ENCODE results near the gene DBH. TPM values are rescaled to one million over a fixed set of nuclear protein-coding genes. Genes with fewer than 3 reads are reported as not detected.

Gene DBH
- not detected for total RNA-seq
- long read RNA-seq, result 0 reads

DNA sequence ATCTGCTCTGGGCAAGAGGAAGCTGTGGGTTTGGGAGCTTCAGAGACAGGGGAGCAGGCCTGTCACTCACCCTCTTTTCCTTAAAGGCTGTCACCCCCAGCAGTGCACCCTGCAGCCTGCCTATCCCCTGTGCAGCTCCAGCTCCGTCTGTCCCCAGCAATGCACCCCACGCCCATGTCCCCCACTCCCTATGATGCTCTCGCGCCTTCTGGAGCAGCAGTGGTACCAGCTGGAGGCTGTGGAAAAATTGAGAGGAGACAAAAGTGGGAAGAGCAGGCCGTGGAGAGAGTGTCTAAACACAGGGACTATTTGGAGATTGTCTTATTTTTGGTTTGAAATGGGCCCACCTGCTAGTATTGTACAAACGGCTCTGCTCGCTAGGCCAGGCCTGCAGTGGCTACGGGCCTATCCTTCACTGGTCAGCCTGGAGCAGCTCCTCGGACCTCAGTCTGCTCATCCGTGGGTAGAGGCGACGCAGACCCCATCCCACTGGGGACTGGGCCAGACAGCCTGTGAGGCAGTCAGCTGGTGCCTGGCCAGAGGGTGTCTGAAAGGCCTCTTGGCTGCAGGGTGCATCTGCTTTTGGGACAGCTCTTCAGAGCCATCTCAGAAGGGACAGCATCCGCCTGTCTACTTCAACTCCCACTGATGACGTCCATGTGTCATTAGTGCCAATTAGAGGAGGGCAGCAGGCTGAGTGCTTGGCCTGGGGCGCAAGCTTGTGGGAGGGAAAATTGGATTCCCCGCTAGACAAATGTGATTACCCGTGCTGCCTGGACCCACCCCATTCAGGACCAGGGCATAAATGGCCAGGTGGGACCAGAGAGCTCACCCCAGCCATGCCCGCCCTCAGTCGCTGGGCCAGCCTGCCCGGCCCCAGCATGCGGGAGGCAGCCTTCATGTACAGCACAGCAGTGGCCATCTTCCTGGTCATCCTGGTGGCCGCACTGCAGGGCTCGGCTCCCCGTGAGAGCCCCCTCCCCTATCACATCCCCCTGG, at the start of gene DBH:
TSS of gene DBH (plus strand) at position 831 of the 999 bp plus-strand sequence. CDS start at position 840, 9 bp downstream.
- Histone ChIP-seq H3K4me3 (no peak within 1 kb of the TSS), H3K27me3 (peaks cover 8% of the 10 kb centered on the region), H3K4me1 (no peaks in the 10 kb centered on the region), H3K36me3 (no peaks in the 10 kb centered on the region), H3K27ac (no peak within 1 kb of the TSS), H3K9me3 (no peaks in the 10 kb centered on the region)
- no peak for DNase-seq
- intact Hi-C loops (cut with DNase I), result no loop called here
- TF ChIP-seq CTCF (IDR thresholded peaks at IDR 0.05), result no peak
- no peak for ATAC-seq

- ATAC-seq (no peak), DNase-seq (no peak)
- intact Hi-C loops (cut with DNase I), result no loop called here
- Histone ChIP-seq H3K4me3 (no peak overlapping the region), H3K36me3 (no peaks in the 10 kb centered on the region), H3K27ac (no peak overlapping the region), H3K27me3 (peaks cover 27% of the 10 kb centered on the region), H3K9me3 (no peaks in the 10 kb centered on the region), H3K4me1 (peaks cover 20% of the 10 kb centered on the region)
- no peak for TF ChIP-seq CTCF (IDR thresholded peaks at IDR 0.05)
Measured at GRCh38 chr9:133587051-133587450, 49.1 kb upstream of the DBH start.

GRCh38 chr9:133587466-133587865, 48.7 kb upstream of the DBH start:
- peaks cover 27% of the 10 kb centered on the region for H3K27me3 ChIP-seq
- no peak for TF ChIP-seq CTCF (IDR thresholded peaks at IDR 0.05)

DNA sequence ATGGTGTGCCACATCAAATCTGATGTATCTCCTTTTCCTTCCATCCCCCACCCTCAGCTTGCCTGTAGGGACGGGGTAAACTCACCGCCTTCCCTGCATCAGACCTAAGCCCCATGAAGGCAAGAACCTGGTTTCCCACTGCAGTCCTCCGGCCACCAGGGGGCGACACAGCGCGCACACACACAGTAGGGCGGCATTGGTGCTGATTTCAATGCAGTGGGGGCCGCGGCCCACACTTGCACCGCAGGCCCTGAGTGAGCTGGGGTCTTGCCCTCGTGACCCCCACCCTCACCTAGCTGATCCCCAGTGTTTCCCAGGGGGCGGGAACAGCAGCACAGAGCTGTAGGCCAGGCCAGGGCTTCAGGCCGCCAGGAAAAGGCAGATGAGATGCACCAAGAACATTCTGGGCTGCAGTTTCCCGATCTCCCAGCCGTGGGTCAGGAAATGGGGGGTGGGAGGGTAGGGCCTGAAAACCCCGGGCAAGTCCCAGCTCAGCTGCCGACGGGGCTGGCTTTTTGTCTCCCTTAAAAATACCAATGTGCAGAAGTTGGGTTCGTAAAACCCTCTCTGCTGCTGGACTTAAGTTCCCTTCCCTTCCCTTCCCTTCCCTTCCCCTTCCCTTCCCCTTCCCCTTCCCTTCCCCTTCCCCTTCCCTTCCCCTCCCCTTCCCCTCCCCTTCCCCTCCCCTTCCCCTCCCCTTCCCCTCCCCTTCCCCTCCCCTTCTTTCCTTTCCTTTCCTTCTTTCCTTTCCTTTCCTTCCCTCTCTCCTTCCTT, 46.5 kb upstream of the DBH start:
- H3K27me3 ChIP-seq, result peaks cover 21% of the 10 kb centered on the region
- H3K9me3 ChIP-seq, result no peaks in the 10 kb centered on the region
- ATAC-seq (peak; percentile 6), DNase-seq (no peak)
- H3K27ac ChIP-seq, result no peak overlapping the region
- H3K4me1 ChIP-seq, result peaks cover 4% of the 10 kb centered on the region
- no peaks in the 10 kb centered on the region for H3K36me3 ChIP-seq
- no peak overlapping the region for H3K4me3 ChIP-seq
- peak; percentile 48 for TF ChIP-seq CTCF (IDR thresholded peaks at IDR 0.05)
- intact Hi-C loops (cut with DNase I), result no loop called here

More at GRCh38 chr9:133587466-133587865, 48.7 kb upstream of the DBH start:
- H3K36me3 ChIP-seq, result no peaks in the 10 kb centered on the region
- H3K4me3 ChIP-seq, result no peak overlapping the region
- no peaks in the 10 kb centered on the region for H3K9me3 ChIP-seq
- ATAC-seq (no peak), DNase-seq (no peak)
- intact Hi-C loops (cut with DNase I), result no loop called here
- peaks cover 17% of the 10 kb centered on the region for H3K4me1 ChIP-seq
- no peak overlapping the region for H3K27ac ChIP-seq

- ATAC-seq, result no peak
- H3K27me3 ChIP-seq, result peaks cover 16% of the 10 kb centered on the region
- TF ChIP-seq CTCF (IDR thresholded peaks at IDR 0.05), result no peak
- H3K4me1 ChIP-seq, result no peaks in the 10 kb centered on the region
- no peak overlapping the region for H3K4me3 ChIP-seq
- H3K9me3 ChIP-seq, result no peaks in the 10 kb centered on the region
- intact Hi-C loops (cut with DNase I), result no loop called here
- no peak overlapping the region for H3K27ac ChIP-seq
- DNase-seq, result no peak
- H3K36me3 ChIP-seq, result no peaks in the 10 kb centered on the region
Measured at GRCh38 chr9:133590231-133590855, 45.8 kb upstream of the DBH start.
